ENCODE data around the gene SCART1.

The SCART1 gene

DNA sequence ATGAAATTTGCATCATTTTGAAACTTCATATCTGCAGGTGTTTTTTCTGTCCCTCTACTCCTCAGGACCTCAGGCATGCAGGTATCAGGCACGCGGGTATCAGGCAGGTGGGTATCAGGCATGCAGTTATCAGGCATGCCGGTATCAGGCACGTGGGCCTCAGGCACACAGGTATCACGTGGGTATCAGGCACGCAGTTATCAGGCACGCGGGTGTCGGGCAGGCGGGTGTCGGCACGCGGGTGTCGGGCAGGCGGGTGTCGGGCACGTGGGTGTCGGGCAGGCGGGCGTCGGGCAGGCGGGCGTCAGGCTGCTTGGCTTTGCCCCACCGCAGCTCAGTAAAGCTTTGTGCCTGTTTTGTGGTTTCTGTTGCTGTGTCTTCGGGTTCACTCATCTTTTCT lies 38.0 kb upstream of the SCART1 start:
- in situ Hi-C loops (cut with HindIII; ENCODE audit: low sequenced_read_pairs), result no loop called here
- H3K4me3 ChIP-seq (ENCODE audit: low read depth, low read length), result no peak overlapping the region
- TF ChIP-seq, protein P1, sequence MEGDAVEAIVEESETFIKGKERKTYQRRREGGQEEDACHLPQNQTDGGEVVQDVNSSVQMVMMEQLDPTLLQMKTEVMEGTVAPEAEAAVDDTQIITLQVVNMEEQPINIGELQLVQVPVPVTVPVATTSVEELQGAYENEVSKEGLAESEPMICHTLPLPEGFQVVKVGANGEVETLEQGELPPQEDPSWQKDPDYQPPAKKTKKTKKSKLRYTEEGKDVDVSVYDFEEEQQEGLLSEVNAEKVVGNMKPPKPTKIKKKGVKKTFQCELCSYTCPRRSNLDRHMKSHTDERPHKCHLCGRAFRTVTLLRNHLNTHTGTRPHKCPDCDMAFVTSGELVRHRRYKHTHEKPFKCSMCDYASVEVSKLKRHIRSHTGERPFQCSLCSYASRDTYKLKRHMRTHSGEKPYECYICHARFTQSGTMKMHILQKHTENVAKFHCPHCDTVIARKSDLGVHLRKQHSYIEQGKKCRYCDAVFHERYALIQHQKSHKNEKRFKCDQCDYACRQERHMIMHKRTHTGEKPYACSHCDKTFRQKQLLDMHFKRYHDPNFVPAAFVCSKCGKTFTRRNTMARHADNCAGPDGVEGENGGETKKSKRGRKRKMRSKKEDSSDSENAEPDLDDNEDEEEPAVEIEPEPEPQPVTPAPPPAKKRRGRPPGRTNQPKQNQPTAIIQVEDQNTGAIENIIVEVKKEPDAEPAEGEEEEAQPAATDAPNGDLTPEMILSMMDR (IDR thresholded peaks at IDR 0.05; ENCODE audit: low read depth, low read length), result no peak
- no peak for DNase-seq (ENCODE audit: low read depth, low spot score)

DNA sequence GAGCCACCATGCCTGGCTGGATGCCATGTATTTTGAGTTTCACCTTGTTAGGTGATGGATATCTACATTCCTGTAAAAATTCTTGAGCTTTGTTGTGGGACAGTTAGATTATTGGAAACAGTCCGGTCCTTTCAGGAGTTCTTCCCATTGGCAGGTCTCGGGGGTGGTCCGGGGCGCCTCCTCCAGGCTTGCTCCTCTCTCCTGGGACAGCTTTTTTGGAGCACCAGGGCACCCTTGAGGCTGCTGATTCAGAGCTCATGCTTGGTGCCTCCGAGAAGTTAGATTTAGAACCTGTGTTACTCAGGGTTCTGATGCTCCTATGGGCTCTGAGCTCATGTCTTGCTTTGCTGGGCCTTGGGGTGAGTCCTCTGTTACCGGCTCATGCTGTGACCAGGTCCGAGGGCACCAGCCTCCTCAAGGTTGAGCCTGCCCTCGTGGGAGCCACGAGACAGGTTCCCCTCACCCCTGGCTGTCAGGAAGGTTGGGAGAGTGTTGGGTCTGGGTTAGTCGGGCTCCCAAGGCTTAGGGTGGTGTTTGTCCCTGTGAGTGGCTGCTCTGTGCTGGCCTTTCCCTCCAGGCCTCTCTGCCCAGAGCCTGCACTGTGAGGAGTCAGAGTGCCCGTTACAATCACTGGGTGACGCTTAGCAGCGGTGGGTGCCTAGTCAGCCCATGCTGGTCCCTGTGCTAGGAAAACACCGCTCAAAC lies 35.3 kb upstream of the SCART1 start:
- in situ Hi-C loops (cut with HindIII; ENCODE audit: low sequenced_read_pairs), result no loop called here
- H3K4me3 ChIP-seq (ENCODE audit: low read depth, low read length), result no peak overlapping the region
- no peak for DNase-seq (ENCODE audit: low read depth, low spot score)
- TF ChIP-seq, protein P1 (IDR thresholded peaks at IDR 0.05; ENCODE audit: low read depth, low read length), result no peak

DNA sequence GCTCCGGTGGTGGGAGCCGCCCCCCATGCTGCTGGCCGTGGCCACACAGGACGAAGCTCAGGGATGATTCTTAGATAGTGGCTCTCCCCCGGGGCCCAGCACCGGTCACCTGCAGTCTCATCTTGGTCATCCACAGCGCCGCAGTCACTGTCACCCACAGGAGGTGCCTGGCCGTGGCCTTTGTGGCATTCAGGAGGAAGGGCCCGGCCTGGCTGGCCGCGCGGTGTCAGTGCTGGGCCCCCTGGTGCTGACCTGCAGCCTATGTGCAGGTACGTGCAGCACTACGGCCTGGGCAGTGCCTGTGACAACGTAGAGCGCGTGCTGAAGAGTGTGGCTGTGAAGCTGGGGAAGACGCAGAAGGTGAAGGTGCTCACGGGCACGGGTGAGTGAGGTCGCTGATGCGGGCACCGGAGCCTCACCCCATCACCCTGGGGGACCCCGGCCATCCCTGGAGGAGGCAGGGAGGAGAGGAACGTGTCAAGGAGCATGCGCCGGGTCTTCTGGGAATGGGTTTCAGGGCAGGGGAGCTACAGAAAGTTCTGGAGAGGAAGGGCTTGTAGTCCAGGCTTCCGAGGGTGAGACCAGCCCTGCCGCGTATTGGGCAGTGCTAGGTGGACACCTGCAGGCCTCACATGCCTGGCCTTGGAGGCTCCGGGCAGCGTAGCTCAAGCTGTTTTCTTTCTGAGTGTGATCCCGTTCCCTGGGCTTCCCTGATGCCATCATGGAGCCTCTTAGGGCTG lies 34.4 kb upstream of the SCART1 start:
- H3K4me3 ChIP-seq (ENCODE audit: low read depth, low read length), result no peak overlapping the region
- in situ Hi-C loops (cut with HindIII; ENCODE audit: low sequenced_read_pairs), result no loop called here
- TF ChIP-seq, protein P1 (IDR thresholded peaks at IDR 0.05; ENCODE audit: low read depth, low read length), result no peak
- DNase-seq (ENCODE audit: low read depth, low spot score), result no peak

DNA sequence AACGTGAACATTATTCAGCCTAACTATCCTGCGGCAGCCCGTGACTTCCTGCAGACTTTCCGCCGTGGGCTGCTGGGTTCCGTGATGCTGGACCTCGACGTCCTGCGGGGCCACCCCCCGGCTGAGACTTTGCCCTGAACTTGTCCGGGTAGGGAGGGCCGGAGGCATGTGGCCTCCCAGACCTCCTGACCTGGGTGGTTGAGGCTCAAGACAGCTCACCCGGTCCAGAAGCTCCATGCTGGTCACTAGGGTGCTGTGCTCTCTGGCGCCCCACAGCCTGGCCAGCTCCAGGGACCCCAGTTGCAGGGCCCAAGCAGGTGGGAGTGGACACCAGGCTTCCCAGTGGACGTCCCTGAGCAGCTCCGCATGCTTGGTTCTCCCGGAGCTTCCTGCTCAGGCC lies 33.7 kb upstream of the SCART1 start:
- in situ Hi-C loops (cut with HindIII; ENCODE audit: low sequenced_read_pairs), result no loop called here
- no peak overlapping the region for H3K4me3 ChIP-seq (ENCODE audit: low read depth, low read length)
- no peak for DNase-seq (ENCODE audit: low read depth, low spot score)
- TF ChIP-seq, protein P1 (IDR thresholded peaks at IDR 0.05; ENCODE audit: low read depth, low read length), result no peak

DNA sequence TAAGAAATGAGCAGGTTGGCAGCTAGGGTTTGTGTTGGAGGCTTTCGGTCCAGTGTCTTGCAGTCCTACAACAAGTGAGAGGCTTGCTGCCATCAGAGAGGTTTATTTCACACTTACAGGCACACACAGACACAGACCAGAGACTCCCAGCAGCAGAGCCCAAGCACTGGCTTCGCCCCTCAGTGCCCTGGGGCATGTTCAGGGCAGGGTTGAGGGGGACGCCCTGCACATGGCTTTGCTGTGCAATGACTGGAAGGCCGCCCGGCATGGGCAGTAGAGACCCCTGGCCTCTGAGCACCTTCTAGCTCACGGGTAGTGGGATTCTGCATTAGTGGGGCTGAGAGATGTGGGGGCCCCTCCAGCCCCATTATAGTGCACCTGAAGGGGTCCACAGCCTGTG lies 33.2 kb upstream of the SCART1 start:
- H3K4me3 ChIP-seq (ENCODE audit: low read depth, low read length), result no peak overlapping the region
- in situ Hi-C loops (cut with HindIII; ENCODE audit: low sequenced_read_pairs), result no loop called here
- DNase-seq (ENCODE audit: low read depth, low spot score), result no peak
- TF ChIP-seq, protein P1 (IDR thresholded peaks at IDR 0.05; ENCODE audit: low read depth, low read length), result no peak

DNA sequence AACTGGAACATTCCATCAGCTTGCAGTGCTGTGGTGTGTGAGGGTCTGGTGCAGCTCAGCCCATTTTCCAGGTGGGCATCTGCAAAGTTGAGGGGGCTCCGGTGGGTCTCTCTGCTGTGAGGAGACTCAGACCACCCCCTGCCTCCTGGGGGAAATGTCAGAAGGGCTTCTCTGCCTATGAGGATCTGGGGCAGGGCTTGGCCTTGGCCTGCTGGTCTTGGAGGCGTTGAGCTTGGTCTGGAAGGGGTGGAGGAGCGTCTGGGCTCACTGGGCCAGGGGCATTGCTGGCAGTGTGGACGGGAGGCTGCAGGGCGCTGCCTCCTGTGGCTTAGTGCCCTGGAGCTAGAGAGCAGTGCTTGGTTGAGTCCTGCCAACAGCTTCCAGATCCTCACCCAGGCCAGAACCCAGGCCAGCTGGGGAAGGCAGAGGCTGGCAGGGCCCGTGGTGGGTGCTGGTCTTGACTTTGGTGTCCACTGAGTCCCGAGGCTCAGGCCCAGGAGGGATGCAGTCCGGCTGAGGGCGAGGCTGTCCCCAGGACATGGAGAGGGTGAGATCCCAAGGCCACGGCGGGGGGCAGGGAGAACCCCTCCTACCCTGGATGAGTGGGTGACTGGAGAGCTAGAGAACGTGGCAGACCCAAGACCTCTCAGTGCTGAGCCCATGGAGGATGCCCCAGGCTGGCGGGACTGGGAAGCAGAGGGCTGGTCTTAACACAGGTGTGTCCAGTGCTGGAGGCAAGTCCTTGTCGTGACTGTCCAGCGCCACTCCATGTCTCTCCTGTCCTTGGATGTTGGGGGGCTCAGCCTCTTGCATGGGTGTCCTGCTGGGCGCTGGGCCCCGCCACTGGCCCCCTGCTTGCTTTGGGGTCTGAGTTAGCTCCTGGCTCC lies 32.2 kb upstream of the SCART1 start:
- TF ChIP-seq, protein P1 (IDR thresholded peaks at IDR 0.05; ENCODE audit: low read depth, low read length), result no peak
- no peak overlapping the region for H3K4me3 ChIP-seq (ENCODE audit: low read depth, low read length)
- no peak for DNase-seq (ENCODE audit: low read depth, low spot score)
- in situ Hi-C loops (cut with HindIII; ENCODE audit: low sequenced_read_pairs), result no loop called here
